ENCODE measurements around the gene CCDC83. TPM values are rescaled to one million over a fixed set of nuclear protein-coding genes. Genes with fewer than 3 reads are reported as not detected.

The CCDC83 gene
- total RNA-seq, 1 experiment from 2014 or later, result not detected

DNA sequence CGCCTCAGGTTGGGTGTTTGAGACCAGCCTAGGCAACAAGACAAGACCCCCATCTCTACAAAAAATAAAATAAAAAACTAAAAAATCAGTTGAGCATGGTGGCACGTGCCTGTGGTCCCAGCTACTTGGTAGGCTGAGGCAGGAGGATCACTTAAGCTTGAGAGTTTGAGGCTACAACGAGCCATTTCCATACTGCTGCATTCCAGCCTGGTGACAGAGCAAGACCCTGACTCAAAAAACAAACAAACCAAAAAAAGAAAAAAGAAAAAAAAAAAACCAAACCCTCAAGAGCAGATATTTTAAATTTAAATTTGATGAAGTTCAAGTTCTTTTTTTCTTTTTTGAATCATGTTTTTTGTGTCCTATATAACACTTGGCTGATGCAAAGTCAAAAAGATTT is 7.2 kb upstream of the CCDC83 start:
- Mint-ChIP-seq H3K4me3 (no peak overlapping the region), H3K27ac (no peak overlapping the region), H3K9me3 (peaks cover 22 to 30% of the 10 kb centered on the region in 2 experiments), H3K36me3 (ENCODE audit: insufficient read depth in 1 of 3, low read depth in 3 of 3) (peaks cover 11 to 28% (median 25%) of the 10 kb centered on the region in 3 experiments), H3K4me1 (no peaks in the 10 kb centered on the region), H3K27me3 (ENCODE audit: low read depth) (peaks cover 1% of the 10 kb centered on the region)
- no peak overlapping the region for H3K14ac ChIP-seq (ENCODE audit: insufficient read depth, low read length)
- no peak for DNase-seq
- no peak overlapping the region for H3K56ac ChIP-seq (ENCODE audit: insufficient read length, low read depth, low read length)
- H3K18ac ChIP-seq (ENCODE audit: insufficient read length, low read depth, low read length), result no peak overlapping the region
- no peak overlapping the region for H4K91ac ChIP-seq (ENCODE audit: insufficient read length, low read depth, low read length)
- no peak overlapping the region for H3K4me2 ChIP-seq (ENCODE audit: insufficient read depth, insufficient read length, low read length)
- WGBS (ENCODE audit: extremely low coverage, insufficient read length, low lambda C conversion rate), result no CpG with 5 or more reads among the region's 3 CpGs
- no peaks in the 10 kb centered on the region for H3K9me3 ChIP-seq (ENCODE audit: control insufficient read depth, low read depth, low read length)
- no peaks in the 10 kb centered on the region for H3K23me2 ChIP-seq (ENCODE audit: insufficient read length, low read depth, low read length, poor library complexity, severe bottlenecking)
- H4K5ac ChIP-seq (ENCODE audit: insufficient read length, low read depth, low read length), result no peak overlapping the region
- no peak overlapping the region for H2BK5ac ChIP-seq (ENCODE audit: insufficient read length, low read length)
- no peaks in the 10 kb centered on the region for H3K27me3 ChIP-seq (ENCODE audit: insufficient read depth, low read length)
- no peaks in the 10 kb centered on the region for H4K20me1 ChIP-seq (ENCODE audit: control insufficient read depth, insufficient read depth, insufficient read length)
- no peaks in the 10 kb centered on the region for H3K79me1 ChIP-seq (ENCODE audit: insufficient read depth, low read depth, low read length, poor library complexity, severe bottlenecking)
- H2BK12ac ChIP-seq (ENCODE audit: insufficient read length, low read depth, low read length), result no peak overlapping the region
- no peak overlapping the region for H2AK5ac ChIP-seq (ENCODE audit: insufficient read length, low read length)
- no peak overlapping the region for H2AFZ ChIP-seq (ENCODE audit: low read length)
- no peak overlapping the region for H3K27ac ChIP-seq (ENCODE audit: insufficient read length, low read depth, low read length)
- H3K4ac ChIP-seq (ENCODE audit: low read depth, low read length), result no peak overlapping the region
- no peak overlapping the region for H3K23ac ChIP-seq (ENCODE audit: insufficient read length, low read depth, low read length)
- H3K4me1 ChIP-seq (ENCODE audit: insufficient read depth, low read length), result no peaks in the 10 kb centered on the region
- H3K9ac ChIP-seq (ENCODE audit: extremely low read depth, insufficient read length, low read length), result no peak overlapping the region
- no peak overlapping the region for H4K8ac ChIP-seq (replicated peaks; ENCODE audit: insufficient read length, low read depth, low read length)
- H3T11ph ChIP-seq (ENCODE audit: low read length), result no peak overlapping the region
- H3K79me2 ChIP-seq (ENCODE audit: insufficient read depth, low read length), result no peaks in the 10 kb centered on the region
- no peak overlapping the region for H2BK15ac ChIP-seq (ENCODE audit: low read depth, low read length)
- TF ChIP-seq CTCF (conservative IDR thresholded peaks at IDR 0.05), result no peak
- H2BK20ac ChIP-seq (ENCODE audit: low read depth, low read length, poor library complexity, severe bottlenecking), result no peak overlapping the region
- no peak overlapping the region for H2BK120ac ChIP-seq (ENCODE audit: low read depth, low read length, poor library complexity, severe bottlenecking)

Data from H9 (cell line).